ENCODE data around the gene SMG6. TPM values are rescaled to one million over a fixed set of nuclear protein-coding genes. Genes with fewer than 3 reads are reported as not detected.

Gene SMG6
- total RNA-seq, 1 donor = 49.3 TPM

GRCh38 chr17:2194889-2195335, 108.7 kb downstream of the SMG6 start:
- DNase-seq (ENCODE audit: low read depth) = no peak
- TF ChIP-seq CTCF (IDR thresholded peaks at IDR 0.05; ENCODE audit: insufficient read depth, low read length) = no peak
- H3K4me3 ChIP-seq (ENCODE audit: low read depth, low read length) = no peak overlapping the region

GRCh38 chr17:2192367-2193057, 111.1 kb downstream of the SMG6 start:
- peak; percentile 99 for DNase-seq (ENCODE audit: low read depth)
- no peak overlapping the region for H3K4me3 ChIP-seq (ENCODE audit: low read depth, low read length)
- TF ChIP-seq CTCF (IDR thresholded peaks at IDR 0.05; ENCODE audit: insufficient read depth, low read length) = no peak

GRCh38 chr17:2191785-2192184, 111.8 kb downstream of the SMG6 start:
- no peak overlapping the region for H3K4me3 ChIP-seq (ENCODE audit: low read depth, low read length)
- TF ChIP-seq CTCF (IDR thresholded peaks at IDR 0.05; ENCODE audit: insufficient read depth, low read length) = no peak
- no peak for DNase-seq (ENCODE audit: low read depth)

GRCh38 chr17:2191227-2191626, 112.4 kb downstream of the SMG6 start:
- no peak for TF ChIP-seq CTCF (IDR thresholded peaks at IDR 0.05; ENCODE audit: insufficient read depth, low read length)
- H3K4me3 ChIP-seq (ENCODE audit: low read depth, low read length) = no peak overlapping the region
- DNase-seq (ENCODE audit: low read depth) = no peak

- DNase-seq (ENCODE audit: low read depth) = peak; percentile 72
- no peak for TF ChIP-seq CTCF (IDR thresholded peaks at IDR 0.05; ENCODE audit: insufficient read depth, low read length)
- H3K4me3 ChIP-seq (ENCODE audit: low read depth, low read length) = no peak overlapping the region
Observed at GRCh38 chr17:2190014-2190413, 113.6 kb downstream of the SMG6 start.

- DNase-seq (ENCODE audit: low read depth) = peak; percentile 43
- H3K4me3 ChIP-seq (ENCODE audit: low read depth, low read length) = no peak overlapping the region
- TF ChIP-seq CTCF (IDR thresholded peaks at IDR 0.05; ENCODE audit: insufficient read depth, low read length) = no peak
Observed at GRCh38 chr17:2188971-2189630, 114.5 kb downstream of the SMG6 start.
